MM.1S (cell line): ENCODE data around the gene NTMT1.

ENCODE experiments used
- DNase-seq: peaks from one replicate; pipeline ENCODE4 v3.0.0-alpha.2; 2015
- H2AFZ ChIP-seq: fragments of 300-600 bp; sonication (generic); 2 replicates; pipeline ENCODE4 v1.6.0; 2016; ENCODE audit warnings: antibody characterized with exemption, low read length
- H3F3A ChIP-seq: fragments of 300-600 bp; sonication (generic); 2 replicates; pipeline ENCODE4 v1.6.1; 2016; ENCODE audit warnings: mild to moderate bottlenecking, antibody characterized with exemption, low read length, moderate library complexity, mixed read lengths; ENCODE audit not compliant: insufficient read depth
- H3K27ac ChIP-seq: fragments of 300-600 bp; sonication (generic); 2 replicates; pipeline ENCODE4 v1.5.1; 2016; ENCODE audit warnings: mild to moderate bottlenecking, low read length
- H3K27me3 ChIP-seq: fragments of 300-600 bp; sonication (generic); replicated peaks from 2 replicates; pipeline ENCODE4 v1.6.0; 2016; ENCODE audit warnings: low read length; ENCODE audit not compliant: insufficient read depth
- H3K36me3 ChIP-seq: fragments of 300-600 bp; sonication (generic); replicated peaks from 2 replicates; pipeline ENCODE4 v1.6.1; 2016; ENCODE audit warnings: mild to moderate bottlenecking, low read length, mixed read lengths; ENCODE audit not compliant: insufficient read depth
- H3K4me1 ChIP-seq: fragments of 300-600 bp; sonication (generic); 2 replicates; pipeline ENCODE4 v1.6.1; 2016; ENCODE audit warnings: low read length, mixed read lengths
- H3K4me2 ChIP-seq: fragments of 300-600 bp; sonication (generic); 2 replicates; pipeline ENCODE4 v1.6.0; 2016; ENCODE audit warnings: low read depth, low read length
- H3K4me3 ChIP-seq: fragments of 300-600 bp; sonication (generic); 2 replicates; pipeline ENCODE4 v1.5.1; 2016; ENCODE audit warnings: low read length, mixed read lengths
- H3K79me2 ChIP-seq: fragments of 300-600 bp; sonication (generic); 2 replicates; pipeline ENCODE4 v1.6.1; 2016; ENCODE audit warnings: mixed run types, low read length, mixed read lengths
- H3K9ac ChIP-seq: fragments of 300-600 bp; sonication (generic); 2 replicates; pipeline ENCODE4 v1.6.1; 2016; ENCODE audit warnings: low read length, mixed read lengths
- H3K9me2 ChIP-seq: fragments of 300-600 bp; sonication (generic); replicated peaks from 2 replicates; pipeline ENCODE4 v1.6.1; 2016; ENCODE audit warnings: mild to moderate bottlenecking, low read length, mixed read lengths; ENCODE audit not compliant: insufficient read depth
- H3K9me3 ChIP-seq: fragments of 300-600 bp; sonication (generic); replicated peaks from 2 replicates; pipeline ENCODE4 v1.6.1; 2016; ENCODE audit warnings: mild to moderate bottlenecking, low read length, mixed read lengths; ENCODE audit not compliant: insufficient read depth
- H4K20me1 ChIP-seq: fragments of 300-600 bp; sonication (generic); 2 replicates; pipeline ENCODE4 v1.6.1; 2016; ENCODE audit warnings: mild to moderate bottlenecking, low read length, moderate library complexity, mixed read lengths; ENCODE audit not compliant: insufficient read depth
- CTCF ChIP-seq: fragments of 300-600 bp; sonication (generic); IDR thresholded peaks from 2 replicates; pipeline ENCODE4 v1.5.1; 2016; ENCODE audit warnings: antibody characterized with exemption, low read length, mixed read lengths
- EZH2 ChIP-seq: fragments of 300-600 bp; sonication (generic); optimal IDR thresholded peaks from 2 replicates; pipeline ENCODE3; 2017; ENCODE audit warnings: low read depth, mild to moderate bottlenecking, antibody characterized with exemption, low read length, mixed read lengths
- EZH2phosphoT487 ChIP-seq: fragments of 300-600 bp; sonication (generic); IDR thresholded peaks from 2 replicates; pipeline ENCODE4 v1.6.1; 2018; ENCODE audit warnings: antibody characterized with exemption, low read length

Gene NTMT1

GRCh38 chr9:129685220-129685932 lies 59.4 kb downstream of the NTMT1 start:
- Histone ChIP-seq H3F3A (no peaks in the 10 kb centered on the region), H3K4me3 (no peak overlapping the region), H2AFZ (no peak overlapping the region), H3K27me3 (peaks cover 88% of the 10 kb centered on the region), H3K4me1 (no peaks in the 10 kb centered on the region), H3K9ac (no peak overlapping the region), H3K9me3 (no peaks in the 10 kb centered on the region), H3K4me2 (no peak overlapping the region), H3K27ac (no peak overlapping the region), H3K9me2 (no peaks in the 10 kb centered on the region), H3K79me2 (no peaks in the 10 kb centered on the region), H3K36me3 (no peaks in the 10 kb centered on the region), H4K20me1 (no peaks in the 10 kb centered on the region)
- TF ChIP-seq CTCF (no peak), EZH2 (no peak), EZH2phosphoT487 (no peak)
- DNase-seq = no peak
